Panc1 (cell line): ENCODE measurements around the gene CRYBG1. TPM values are rescaled to one million over a fixed set of nuclear protein-coding genes. Genes with fewer than 3 reads are reported as not detected.

Experiments used
- ATAC-seq: fragments of 200-7000 bp; cut with Tn5 transposase; 2 replicates; pipeline ENCODE4 v1.9.1; 2020; ENCODE audit warnings: mild to moderate bottlenecking, moderate library complexity
- BruUV-seq: library from RNA; stranded (reverse); fragments of 400-500 nt; replicated peaks from 2 replicates; lab custom pipeline; 2021; lab: Mats Ljungman, UMichigan
- CTCF ChIA-PET: fragments of 300-600 bp; sonication (Branson Sonifier 250); formaldehyde crosslinking; loops from one replicate; lab custom pipeline; 2022; ENCODE audit warnings: antibody characterized with exemption; lab: Charles Lee
- POLR2A ChIA-PET: fragments of 300-600 bp; sonication (Branson Sonifier 250); formaldehyde crosslinking; loops from one replicate; lab custom pipeline; 2022; ENCODE audit warnings: antibody characterized with exemption; lab: Charles Lee
- DNase-seq: peaks from one replicate; pipeline ENCODE4 v3.0.0-alpha.2; 2010; ENCODE audit warnings: low read depth, low spot score
- H3K27ac ChIP-seq: 2 replicates; pipeline ENCODE4 v1.5.1; 2011; ENCODE audit warnings: mild to moderate bottlenecking, low read length, inconsistent platforms
- H3K27me3 ChIP-seq: fragments of 200-500 bp; sonication (Bioruptor generic); 2 replicates; pipeline ENCODE4 v1.6.0; 2014; ENCODE audit warnings: low read length, inconsistent platforms; ENCODE audit not compliant: control insufficient read depth, insufficient read depth
- H3K36me3 ChIP-seq: fragments of 200-500 bp; sonication (Bioruptor generic); 2 replicates; pipeline ENCODE4 v1.5.1; 2014; ENCODE audit warnings: inconsistent platforms, mild to moderate bottlenecking, low read length, moderate library complexity; ENCODE audit not compliant: control insufficient read depth, insufficient read depth
- H3K4me1 ChIP-seq: 2 replicates; pipeline ENCODE4 v1.5.1; 2011; ENCODE audit warnings: inconsistent platforms, mild to moderate bottlenecking, low read length, moderate library complexity; ENCODE audit not compliant: control insufficient read depth, insufficient read depth
- H3K4me3 ChIP-seq, 2 experiments: 2 replicates each; pipeline ENCODE4 v1.5.1; 2011 to 2012; ENCODE audit warnings: low read depth in 2 of 2, low read length in 2 of 2, mild to moderate bottlenecking in 2 of 2, inconsistent platforms in 1 of 2, moderate library complexity in 1 of 2
- H3K9me3 ChIP-seq: fragments of 200-500 bp; sonication (Bioruptor generic); 2 replicates; pipeline ENCODE4 v1.5.1; 2014; ENCODE audit warnings: low read depth, mild to moderate bottlenecking, inconsistent platforms, low read length, moderate library complexity; ENCODE audit not compliant: control insufficient read depth, insufficient read depth
- POLR2AphosphoS5 ChIP-seq: IDR thresholded peaks from 2 replicates; pipeline ENCODE4 v1.6.1; 2012; ENCODE audit warnings: mild to moderate bottlenecking, low read depth, low read length, moderate library complexity
- SIN3A ChIP-seq: IDR thresholded peaks from 2 replicates; pipeline ENCODE4 v1.6.1; 2012; ENCODE audit warnings: low read depth, mild to moderate bottlenecking, low read length, moderate library complexity, borderline replicate concordance; ENCODE audit not compliant: insufficient read depth
- TCF7L2 ChIP-seq: IDR thresholded peaks from 2 replicates; pipeline ENCODE4 v1.6.1; 2011; ENCODE audit warnings: mild to moderate bottlenecking, low read depth, low read length, inconsistent platforms
- in situ Hi-C: cut with HindIII; loops from 2 replicates; pipeline ENCODE4 v1.10.0; 2016; ENCODE audit warnings: low sequenced_read_pairs, low pct_unique_long_range_greater_than_20kb
- intact Hi-C: fragments of 100-400 bp; cut with micrococcal nuclease; formaldehyde crosslinking; loops from one replicate; pipeline ENCODE4 v1.10.0; 2022; ENCODE audit not compliant: unreplicated experiment
- total RNA-seq: library from RNA; stranded (reverse); gene quantifications from one replicate; pipeline ENCODE4 v1.2.1, GENCODE V29; 2021; ENCODE audit not compliant: unreplicated experiment
- TF ChIP-seq, protein P1 (sequence below), 2 experiments: IDR thresholded peaks; 2 replicates each; pipeline ENCODE4 v1.6.1; 2011 to 2012; ENCODE audit warnings: low read depth in 2 of 2, control low read depth in 1 of 2, low read length in 1 of 2, mild to moderate bottlenecking in 1 of 2, moderate library complexity in 1 of 2; ENCODE audit not compliant: insufficient read depth in 1 of 2
- TF ChIP-seq, protein P2 (sequence below): fragments of 450-650 bp; IDR thresholded peaks from 2 replicates; pipeline ENCODE4 v1.5.1; 2017; ENCODE audit warnings: mild to moderate bottlenecking

CRYBG1 gene
- total RNA-seq, 1 experiment from 2014 or later: 32.3 TPM

- in situ Hi-C loops: no loop called here
- CTCF ChIA-PET: no interaction called here
- no TSS peak for BruUV-seq
Measured at GRCh38 chr6:106553440-106553839, 192.9 kb downstream of the CRYBG1 start.

GRCh38 chr6:106555767-106556166 lies 195.2 kb downstream of the CRYBG1 start:
- CTCF ChIA-PET: no interaction called here
- in situ Hi-C loops: no loop called here
- H3K36me3 ChIP-seq: peaks cover 4% of the 10 kb centered on the region; the same call in 1 of the 2 replicates
- TF ChIP-seq, protein P1, sequence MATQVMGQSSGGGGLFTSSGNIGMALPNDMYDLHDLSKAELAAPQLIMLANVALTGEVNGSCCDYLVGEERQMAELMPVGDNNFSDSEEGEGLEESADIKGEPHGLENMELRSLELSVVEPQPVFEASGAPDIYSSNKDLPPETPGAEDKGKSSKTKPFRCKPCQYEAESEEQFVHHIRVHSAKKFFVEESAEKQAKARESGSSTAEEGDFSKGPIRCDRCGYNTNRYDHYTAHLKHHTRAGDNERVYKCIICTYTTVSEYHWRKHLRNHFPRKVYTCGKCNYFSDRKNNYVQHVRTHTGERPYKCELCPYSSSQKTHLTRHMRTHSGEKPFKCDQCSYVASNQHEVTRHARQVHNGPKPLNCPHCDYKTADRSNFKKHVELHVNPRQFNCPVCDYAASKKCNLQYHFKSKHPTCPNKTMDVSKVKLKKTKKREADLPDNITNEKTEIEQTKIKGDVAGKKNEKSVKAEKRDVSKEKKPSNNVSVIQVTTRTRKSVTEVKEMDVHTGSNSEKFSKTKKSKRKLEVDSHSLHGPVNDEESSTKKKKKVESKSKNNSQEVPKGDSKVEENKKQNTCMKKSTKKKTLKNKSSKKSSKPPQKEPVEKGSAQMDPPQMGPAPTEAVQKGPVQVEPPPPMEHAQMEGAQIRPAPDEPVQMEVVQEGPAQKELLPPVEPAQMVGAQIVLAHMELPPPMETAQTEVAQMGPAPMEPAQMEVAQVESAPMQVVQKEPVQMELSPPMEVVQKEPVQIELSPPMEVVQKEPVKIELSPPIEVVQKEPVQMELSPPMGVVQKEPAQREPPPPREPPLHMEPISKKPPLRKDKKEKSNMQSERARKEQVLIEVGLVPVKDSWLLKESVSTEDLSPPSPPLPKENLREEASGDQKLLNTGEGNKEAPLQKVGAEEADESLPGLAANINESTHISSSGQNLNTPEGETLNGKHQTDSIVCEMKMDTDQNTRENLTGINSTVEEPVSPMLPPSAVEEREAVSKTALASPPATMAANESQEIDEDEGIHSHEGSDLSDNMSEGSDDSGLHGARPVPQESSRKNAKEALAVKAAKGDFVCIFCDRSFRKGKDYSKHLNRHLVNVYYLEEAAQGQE (IDR thresholded peaks at IDR 0.05; ENCODE audit: insufficient read depth in 1 of 2, low read depth in 2 of 2, low read length in 1 of 2): no peak
- no peak for TF ChIP-seq SIN3A
- no peak for TF ChIP-seq POLR2AphosphoS5
- TF ChIP-seq, protein P2, sequence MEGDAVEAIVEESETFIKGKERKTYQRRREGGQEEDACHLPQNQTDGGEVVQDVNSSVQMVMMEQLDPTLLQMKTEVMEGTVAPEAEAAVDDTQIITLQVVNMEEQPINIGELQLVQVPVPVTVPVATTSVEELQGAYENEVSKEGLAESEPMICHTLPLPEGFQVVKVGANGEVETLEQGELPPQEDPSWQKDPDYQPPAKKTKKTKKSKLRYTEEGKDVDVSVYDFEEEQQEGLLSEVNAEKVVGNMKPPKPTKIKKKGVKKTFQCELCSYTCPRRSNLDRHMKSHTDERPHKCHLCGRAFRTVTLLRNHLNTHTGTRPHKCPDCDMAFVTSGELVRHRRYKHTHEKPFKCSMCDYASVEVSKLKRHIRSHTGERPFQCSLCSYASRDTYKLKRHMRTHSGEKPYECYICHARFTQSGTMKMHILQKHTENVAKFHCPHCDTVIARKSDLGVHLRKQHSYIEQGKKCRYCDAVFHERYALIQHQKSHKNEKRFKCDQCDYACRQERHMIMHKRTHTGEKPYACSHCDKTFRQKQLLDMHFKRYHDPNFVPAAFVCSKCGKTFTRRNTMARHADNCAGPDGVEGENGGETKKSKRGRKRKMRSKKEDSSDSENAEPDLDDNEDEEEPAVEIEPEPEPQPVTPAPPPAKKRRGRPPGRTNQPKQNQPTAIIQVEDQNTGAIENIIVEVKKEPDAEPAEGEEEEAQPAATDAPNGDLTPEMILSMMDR: no peak
- no peak for TF ChIP-seq TCF7L2
- POLR2A ChIA-PET: no interaction called here
- H3K27me3 ChIP-seq: no peaks in the 10 kb centered on the region
- no peak overlapping the region for H3K27ac ChIP-seq
- DNase-seq: no peak
- no TSS peak for BruUV-seq
- ATAC-seq: no peak
- H3K4me3 ChIP-seq: no peak overlapping the region
- intact Hi-C loops: loop anchor here (2.0 kb wide), 1 partner anchor 109 kb away; no protein-coding TSS in a partner anchor
- no peaks in the 10 kb centered on the region for H3K4me1 ChIP-seq
- H3K9me3 ChIP-seq: no peaks in the 10 kb centered on the region

More at GRCh38 chr6:106553440-106553839, 192.9 kb downstream of the CRYBG1 start:
- peaks cover 4% of the 10 kb centered on the region; the same call in 1 of the 2 replicates for H3K36me3 ChIP-seq
- POLR2A ChIA-PET: interaction anchor here (0.6 kb wide), 1 partner anchor 55 kb away, joined by 8 read pairs; no protein-coding TSS in a partner anchor
- TF ChIP-seq POLR2AphosphoS5 (no peak), SIN3A (no peak), TCF7L2 (no peak)
- TF ChIP-seq, protein P1 (IDR thresholded peaks at IDR 0.05; ENCODE audit: insufficient read depth in 1 of 2, low read depth in 2 of 2, low read length in 1 of 2): no peak
- TF ChIP-seq, protein P2: no peak
- no peaks in the 10 kb centered on the region for H3K27me3 ChIP-seq
- H3K4me3 ChIP-seq: no peak overlapping the region
- no peak overlapping the region for H3K27ac ChIP-seq
- no peak for DNase-seq
- intact Hi-C loops: no loop called here
- H3K9me3 ChIP-seq: no peaks in the 10 kb centered on the region
- no peak for ATAC-seq
- H3K4me1 ChIP-seq: no peaks in the 10 kb centered on the region
